Stimulated activated CD4-positive, alpha-beta T cell treated with anti-CD3 and anti-CD28 coated beads, Interleukin-12 subunit alpha, Interleukin-12 subunit beta, amount 100 ng/mL, for 24 hours (primary cell): ENCODE data around the gene CADM4.
"Not testable (repeated sequence)": the region's sequence is repeated elsewhere in the genome, so short reads cannot be mapped to it uniquely, and the experiment has no call there.

Experiments
- DNase-seq, 2 experiments: peaks; one replicate each; pipeline ENCODE4 v3.0.0-alpha.2; 2020; ENCODE audit warnings: low read depth in 2 of 2

The CADM4 gene

DNA sequence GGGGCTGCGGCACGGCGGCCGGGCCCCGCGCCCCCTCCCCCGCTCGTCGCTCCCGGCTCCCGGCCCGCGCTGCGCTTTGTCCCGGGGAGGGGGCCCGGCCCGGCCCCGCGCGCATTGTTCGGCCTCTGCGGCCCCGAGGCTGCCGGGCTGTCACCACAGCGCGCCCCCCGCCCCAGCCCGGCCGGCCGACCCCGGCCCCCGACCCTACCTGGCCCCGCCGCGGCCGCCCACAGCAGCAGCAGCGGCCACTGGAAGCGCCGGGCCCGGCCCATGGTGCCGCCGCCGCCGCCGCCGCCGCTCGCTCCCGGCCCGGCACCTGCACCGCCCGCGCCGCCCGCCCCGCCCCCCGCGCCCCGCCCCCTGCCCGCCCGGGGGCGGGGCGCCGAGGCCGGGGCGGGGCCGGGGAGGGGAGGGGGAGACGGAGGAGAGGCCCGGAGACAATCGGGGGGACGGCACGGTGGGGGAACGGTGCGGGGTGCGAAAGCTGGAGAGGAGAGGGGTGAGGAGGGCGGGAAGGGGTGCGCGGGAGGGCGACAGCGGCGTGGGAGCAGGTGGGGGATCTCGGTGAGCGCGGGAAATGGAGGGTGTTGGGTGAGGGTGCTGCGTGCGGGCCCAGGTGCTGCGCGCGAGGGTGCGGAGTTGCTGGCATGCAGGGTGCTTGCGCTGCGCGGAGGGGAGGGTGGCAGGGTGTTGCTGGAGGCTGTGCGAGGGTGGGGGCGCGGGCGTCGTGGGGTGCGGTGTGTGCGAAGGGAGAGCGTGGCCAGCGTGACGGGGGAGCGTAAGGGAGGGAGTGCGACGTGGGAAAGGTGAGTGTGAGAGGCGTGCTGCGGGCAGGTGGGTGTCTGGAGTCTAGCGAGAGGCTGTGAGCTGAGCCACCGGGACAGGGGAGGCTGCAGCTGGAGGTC lies at the start of gene CADM4:
TSS of gene CADM4 (minus strand) at position 332 of the 905 bp plus-strand sequence. CDS start at position 272, 60 bp downstream.
- no peak for DNase-seq

DNA sequence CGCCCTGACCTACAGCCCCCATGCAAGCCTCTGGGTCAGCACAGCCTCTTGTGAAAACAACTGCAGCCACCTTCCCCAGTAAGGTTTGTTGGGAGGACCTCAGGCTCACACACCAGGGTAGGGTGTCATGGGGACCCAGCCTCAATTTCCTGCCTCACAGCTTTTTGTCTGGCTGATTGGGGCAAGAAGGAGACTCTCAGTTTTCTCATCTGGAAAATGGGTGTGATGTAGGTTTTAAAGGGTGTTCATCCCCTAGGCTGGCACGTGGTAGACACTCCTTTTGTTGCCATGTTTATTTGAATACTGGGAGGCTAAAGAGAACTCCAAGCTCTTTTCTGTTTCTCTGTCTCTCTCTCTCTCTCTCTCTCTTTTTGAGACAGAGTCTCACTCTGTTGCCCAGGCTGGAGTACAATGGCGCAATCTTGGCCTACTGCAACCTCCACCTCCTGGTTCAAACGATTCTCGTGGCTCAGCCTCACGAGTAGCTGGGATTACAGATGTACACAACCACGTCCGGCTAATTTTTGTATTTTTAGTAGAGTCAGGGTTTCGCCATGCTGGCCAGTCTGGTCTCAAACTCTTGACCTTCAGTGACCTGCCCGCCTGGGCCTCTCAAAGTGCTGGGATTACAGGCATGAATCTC lies 48.5 kb upstream of the CADM4 start:
- DNase-seq: no peak

DNA sequence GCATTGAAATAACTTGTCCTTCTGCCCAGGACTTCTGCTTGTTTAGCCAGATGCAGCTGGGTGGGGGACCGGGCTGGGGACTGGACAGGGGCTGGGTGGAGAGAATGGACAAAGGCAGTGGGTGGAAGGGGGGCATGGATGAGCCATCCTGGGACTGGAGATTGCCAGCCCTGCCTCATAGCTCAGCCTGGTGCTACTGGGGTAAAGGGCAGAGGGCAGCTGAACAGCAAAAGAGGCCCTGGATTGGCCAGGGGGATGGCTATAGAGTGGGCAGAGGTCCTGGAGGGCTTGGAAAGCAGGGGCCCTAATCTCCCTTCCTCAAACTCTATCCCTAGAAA lies 48.0 kb upstream of the CADM4 start:
- no peak for DNase-seq

GRCh38 chr19:43684326-43684725 lies 44.7 kb upstream of the CADM4 start:
- DNase-seq: no peak

GRCh38 chr19:43683905-43684304 lies 44.3 kb upstream of the CADM4 start:
- no peak for DNase-seq

GRCh38 chr19:43682824-43683661 lies 43.4 kb upstream of the CADM4 start:
- DNase-seq: no peak

DNA sequence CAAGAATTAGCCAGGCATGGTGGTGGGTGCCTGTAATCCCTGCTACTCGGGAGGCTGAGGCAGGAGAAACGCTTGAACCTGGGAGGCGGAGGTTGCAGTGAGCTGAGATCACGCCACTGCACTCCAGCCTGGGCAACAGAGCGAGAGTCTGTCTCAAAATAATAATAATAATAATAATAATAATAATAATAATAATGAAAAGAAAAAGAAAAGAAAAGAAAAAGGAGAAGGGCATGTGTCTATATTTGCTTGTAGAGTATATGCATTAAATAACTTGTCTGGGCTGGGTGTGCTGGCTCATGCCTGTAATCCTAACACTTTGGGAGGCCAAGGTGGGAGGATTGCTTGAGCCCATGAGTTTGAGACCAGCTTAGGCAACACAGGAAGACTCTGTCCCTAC lies 42.6 kb upstream of the CADM4 start:
- not testable (repeated sequence) for DNase-seq

- DNase-seq: no peak
Measured at GRCh38 chr19:43681821-43682220, 42.2 kb upstream of the CADM4 start.

- no peak for DNase-seq
Measured at GRCh38 chr19:43678512-43679261, 39.0 kb upstream of the CADM4 start.

DNA sequence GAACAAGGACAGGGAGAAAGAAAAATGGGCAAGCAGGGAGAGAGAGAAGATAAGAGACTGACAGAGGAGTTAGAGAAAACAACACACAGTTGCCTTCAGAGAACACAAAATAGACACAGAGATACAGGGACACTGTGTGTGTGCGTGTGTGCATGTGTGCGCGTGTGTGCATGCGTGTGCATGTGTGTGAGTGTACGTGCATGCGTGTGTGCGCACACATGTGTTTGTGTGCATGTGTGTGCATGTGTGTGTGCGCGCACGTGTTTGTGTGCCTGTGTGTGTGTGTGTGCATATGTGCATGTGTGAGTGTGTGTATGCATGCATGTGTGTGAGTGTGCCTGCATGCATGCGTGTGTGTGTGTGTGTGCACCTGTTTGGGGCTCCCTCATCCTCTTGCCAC lies 36.3 kb upstream of the CADM4 start:
- no peak for DNase-seq

GRCh38 chr19:43675269-43675879 lies 35.7 kb upstream of the CADM4 start:
- DNase-seq: no peak

DNA sequence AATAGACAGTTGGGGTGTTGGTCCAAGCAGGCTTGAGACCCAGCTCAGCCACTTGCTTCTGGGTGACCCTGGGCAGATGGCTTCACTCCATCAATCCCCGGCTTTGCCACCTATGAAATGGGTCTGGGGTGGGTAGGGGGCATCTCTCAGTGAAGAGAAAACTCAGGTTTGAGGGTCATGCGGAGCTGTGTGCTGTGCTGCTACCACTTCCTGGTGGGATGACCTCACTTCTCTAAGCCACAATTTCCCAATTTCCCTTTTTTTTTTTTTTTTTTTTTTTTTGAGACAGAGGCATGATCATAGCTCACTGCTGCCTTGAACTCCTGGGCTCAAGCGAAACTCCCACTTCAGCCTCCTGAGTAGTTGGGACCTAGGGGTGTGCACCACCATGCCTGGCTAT lies 34.9 kb upstream of the CADM4 start:
- no peak for DNase-seq

DNA sequence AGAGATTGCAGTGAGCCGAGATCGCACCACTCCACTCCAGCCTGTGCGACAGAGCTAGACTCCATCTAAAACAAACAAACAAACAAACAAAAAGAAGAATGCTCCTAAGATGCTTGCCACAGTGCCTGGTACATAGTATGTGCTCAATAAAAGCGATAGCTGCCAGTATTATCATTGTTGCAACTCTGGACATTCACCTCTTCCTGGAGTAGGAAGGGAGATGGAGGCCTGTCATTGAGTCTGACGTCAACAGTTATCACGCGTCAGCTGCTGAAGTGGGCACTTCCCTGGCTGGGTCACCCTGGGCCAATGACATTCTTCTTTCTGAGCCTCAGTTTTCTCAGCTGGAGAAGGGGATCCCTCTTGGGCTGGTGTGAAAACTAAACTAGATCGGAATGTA lies 34.5 kb upstream of the CADM4 start:
- no peak for DNase-seq

DNA sequence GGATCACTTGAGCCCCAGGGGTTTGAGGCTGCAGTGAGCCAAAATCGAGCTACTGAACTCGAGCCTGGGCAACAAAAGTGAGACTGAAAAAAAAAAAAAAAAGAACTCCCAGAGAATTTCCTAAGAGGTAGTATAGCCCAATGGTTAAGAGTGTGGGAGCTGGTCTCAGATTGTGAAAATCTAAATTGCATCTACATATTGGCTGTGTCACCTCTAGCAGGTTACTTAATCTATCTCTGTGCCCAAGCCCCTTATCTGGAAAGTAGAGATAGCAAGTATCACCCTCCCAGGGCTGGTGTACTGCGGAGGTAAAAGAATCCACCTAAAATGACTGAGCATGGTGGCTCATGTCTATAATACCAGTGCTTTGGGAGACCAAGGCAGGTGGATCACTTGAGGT lies 34.0 kb upstream of the CADM4 start:
- no peak for DNase-seq

DNA sequence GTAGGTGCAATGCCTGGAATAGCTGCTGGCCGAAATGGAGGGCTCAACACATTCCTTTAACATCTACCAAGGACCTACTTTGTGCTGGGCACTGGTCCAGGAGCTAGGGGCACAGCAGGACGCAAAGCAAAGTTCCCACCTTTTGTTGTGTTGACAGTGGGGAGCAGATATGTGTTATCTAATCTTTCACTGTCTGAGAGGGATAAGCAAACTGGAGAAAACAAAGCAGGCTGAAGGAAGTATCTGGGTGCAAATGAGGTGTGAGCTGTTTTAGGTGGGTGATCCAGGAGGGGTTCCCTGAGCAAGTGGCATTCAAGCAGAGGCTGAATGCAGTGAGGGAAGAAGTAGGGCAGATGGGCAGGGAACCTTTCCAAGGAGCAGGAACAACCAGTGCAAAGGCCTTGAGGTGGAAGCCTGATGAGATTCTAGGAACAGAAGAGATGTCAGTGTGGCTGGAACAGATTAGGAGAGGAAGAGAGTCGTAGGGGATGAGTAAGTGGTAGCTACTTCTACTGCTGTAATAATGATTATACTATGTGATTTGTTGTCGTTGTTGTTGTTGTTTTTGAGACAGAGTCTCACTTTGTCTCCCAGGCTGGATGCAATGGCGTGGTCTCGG lies 32.5 kb upstream of the CADM4 start:
- DNase-seq: no peak

DNA sequence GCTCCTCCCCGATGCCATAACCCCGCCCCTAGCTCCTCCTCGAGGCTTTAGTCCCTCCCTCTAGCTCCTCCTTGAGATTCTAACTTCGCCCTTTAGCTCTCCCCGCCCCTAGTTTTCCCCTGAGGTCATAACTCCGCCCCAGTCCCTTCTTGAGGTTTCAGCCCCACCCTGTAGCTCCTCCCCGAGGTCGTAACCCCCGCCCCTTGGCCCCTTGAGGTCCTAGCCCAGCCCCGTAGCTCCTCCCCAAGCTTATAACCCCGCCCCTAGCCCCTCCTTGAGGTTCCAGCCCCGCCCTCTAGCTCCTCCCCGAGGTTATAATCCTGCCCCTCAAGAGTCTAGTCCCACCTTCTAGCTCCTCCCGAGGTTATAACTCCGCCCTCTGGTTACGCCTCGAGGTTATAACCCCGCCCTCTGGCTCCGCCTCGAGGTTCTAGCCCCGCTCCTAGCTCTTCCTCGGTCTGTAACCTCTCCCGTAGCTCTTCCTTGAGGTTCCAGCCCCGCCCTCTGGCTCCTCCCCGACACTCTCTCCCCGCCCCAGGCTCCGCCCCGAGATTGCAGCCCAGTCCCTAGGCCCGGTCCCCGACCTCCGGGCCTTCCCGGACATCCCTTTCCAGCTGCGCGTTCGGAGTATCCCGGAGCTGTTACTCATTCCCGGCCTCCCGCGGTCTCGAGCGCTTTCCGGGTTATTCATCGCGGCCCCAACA lies 28.9 kb upstream of the CADM4 start:
- peak; percentile 91 to 97 for DNase-seq

- no peak for DNase-seq
Measured at GRCh38 chr19:43667876-43668405, 28.3 kb upstream of the CADM4 start.

DNA sequence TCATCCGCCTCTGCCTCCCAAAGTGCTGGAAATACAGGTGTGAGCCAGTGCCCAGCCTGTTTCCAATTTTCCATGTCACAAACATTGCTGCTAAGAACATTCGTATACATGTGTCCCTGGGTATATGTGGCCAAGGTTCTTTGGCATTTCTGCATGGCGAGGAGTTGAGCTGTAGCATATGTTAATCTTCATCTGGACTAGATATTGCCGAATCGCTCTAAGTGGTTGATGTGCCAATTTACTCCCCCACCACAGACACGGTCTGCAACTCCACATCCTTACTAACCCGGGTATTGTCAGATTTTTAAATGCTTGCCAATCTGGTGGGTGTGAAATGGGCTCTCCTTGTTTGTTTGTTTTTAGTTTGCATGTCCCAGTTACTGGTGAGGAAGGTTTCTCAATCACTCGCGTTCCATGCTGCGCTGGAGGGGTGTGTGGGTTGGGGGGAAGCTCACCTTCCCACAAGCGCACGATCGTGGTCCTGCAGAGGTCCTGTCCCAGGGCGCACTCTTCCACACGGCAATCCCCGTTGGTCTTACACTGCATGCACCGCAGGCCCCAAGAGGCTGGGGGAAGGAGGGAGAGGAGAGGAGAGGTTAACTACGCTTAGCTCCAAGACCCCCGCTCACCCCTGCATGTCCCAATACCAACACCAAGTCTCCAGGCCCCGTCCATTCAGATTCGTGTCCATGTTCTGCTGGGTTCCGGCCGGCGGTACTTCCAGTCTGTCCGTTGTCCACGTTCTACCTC lies 27.7 kb upstream of the CADM4 start:
- DNase-seq: no peak

- no peak for DNase-seq
Measured at GRCh38 chr19:43664018-43664417, 24.4 kb upstream of the CADM4 start.
